HG03280 (cell line): ENCODE data around the gene COQ4.
"Not testable (repeated sequence)": the region's sequence is repeated elsewhere in the genome, so short reads cannot be mapped to it uniquely, and the experiment has no call there.

Experiments
- ATAC-seq: cut with Tn5 transposase; IDR thresholded peaks from one replicate; pipeline ENCODE4 v1.9.1; 2021; ENCODE audit warnings: mild to moderate bottlenecking, moderate library complexity; ENCODE audit not compliant: unreplicated experiment

The COQ4 gene

GRCh38 chr9:128298535-128299482 is 23.8 kb upstream of the COQ4 start:
- no peak for ATAC-seq

- no peak for ATAC-seq
Measured at GRCh38 chr9:128304136-128304970, 18.3 kb upstream of the COQ4 start.

- ATAC-seq, result no peak
Measured at GRCh38 chr9:128304971-128305288, 17.7 kb upstream of the COQ4 start.

GRCh38 chr9:128309551-128309950 is 13.1 kb upstream of the COQ4 start:
- ATAC-seq, result no peak

GRCh38 chr9:128310461-128310860 is 12.2 kb upstream of the COQ4 start:
- no peak for ATAC-seq

- no peak for ATAC-seq
Measured at GRCh38 chr9:128314697-128315096, 7.9 kb upstream of the COQ4 start.

- no peak for ATAC-seq
Measured at GRCh38 chr9:128316421-128316820, 6.2 kb upstream of the COQ4 start.

GRCh38 chr9:128317629-128318028 is 5.0 kb upstream of the COQ4 start:
- ATAC-seq, result no peak

- ATAC-seq, result no peak
Measured at GRCh38 chr9:128321343-128321742, 1.3 kb upstream of the COQ4 start.

GRCh38 chr9:128321879-128322403 is 698 bp upstream of the COQ4 start:
- ATAC-seq, result peak; percentile 16

- no peak for ATAC-seq
Measured at GRCh38 chr9:128323212-128323730, 632 bp downstream of the COQ4 start.

GRCh38 chr9:128323791-128324190 is 1.2 kb downstream of the COQ4 start:
- ATAC-seq, result no peak

GRCh38 chr9:128324401-128324800 is 1.8 kb downstream of the COQ4 start:
- ATAC-seq, result no peak

GRCh38 chr9:128325629-128326028 is 3.0 kb downstream of the COQ4 start:
- ATAC-seq, result no peak

- ATAC-seq, result no peak
Measured at GRCh38 chr9:128333451-128333869, 10.8 kb downstream of the COQ4 start.

GRCh38 chr9:128335161-128335560 is 12.5 kb downstream of the COQ4 start:
- ATAC-seq, result no peak

- ATAC-seq, result no peak
Measured at GRCh38 chr9:128335914-128336313, 13.3 kb downstream of the COQ4 start.

- ATAC-seq, result no peak
Measured at GRCh38 chr9:128337936-128338335, 15.3 kb downstream of the COQ4 start.

GRCh38 chr9:128338852-128339614 is 16.4 kb downstream of the COQ4 start:
- ATAC-seq, result not testable (repeated sequence)

GRCh38 chr9:128339761-128340690 is 17.4 kb downstream of the COQ4 start, which contains the start of gene SLC27A4:
Gene SLC27A4 (plus strand): TSS chr9:128340527. CDS start chr9:128343133, 2,606 bp downstream.
- peak; percentile 81 for ATAC-seq
